IMR-90 (cell line): ENCODE measurements around the gene DOCK4. TPM values are rescaled to one million over a fixed set of nuclear protein-coding genes. Genes with fewer than 3 reads are reported as not detected.

Experiments
- ATAC-seq: fragments of 200-7000 bp; cut with Tn5 transposase; 2 replicates; pipeline ENCODE4 v1.9.1; 2020; ENCODE audit warnings: low read depth, mild to moderate bottlenecking, moderate library complexity
- BruUV-seq: library from RNA; stranded (reverse); fragments of 400-500 nt; replicated peaks from 2 replicates; lab custom pipeline; 2021; lab: Mats Ljungman, UMichigan
- CTCF ChIA-PET: fragments of 300-600 bp; formaldehyde crosslinking; extraction: SDS; loops from one replicate; lab custom pipeline; 2021; ENCODE audit warnings: antibody characterized with exemption; lab: Yijun Ruan, JAX
- POLR2A ChIA-PET: fragments of 300-600 bp; sonication (Branson Sonifier 250); formaldehyde crosslinking; loops from one replicate; lab custom pipeline; 2022; ENCODE audit warnings: antibody characterized with exemption; ENCODE audit not compliant: unreplicated experiment; lab: Charles Lee
- DNase-seq: peaks from one replicate; pipeline ENCODE4 v3.0.0; 2013
- H2AFZ ChIP-seq: replicated peaks from 2 replicates; pipeline ENCODE3; 2013; ENCODE audit warnings: low read length, mild to moderate bottlenecking; ENCODE audit not compliant: poor library complexity
- H2AK5ac ChIP-seq: 2 replicates; pipeline ENCODE4 v1.6.1; 2013; ENCODE audit warnings: low read depth, low read length, inconsistent platforms
- H2AK9ac ChIP-seq: replicated peaks from 2 replicates; pipeline ENCODE3; 2013; ENCODE audit warnings: mild to moderate bottlenecking, low read depth, low read length, moderate library complexity; ENCODE audit not compliant: poor library complexity
- H2BK120ac ChIP-seq: 2 replicates; pipeline ENCODE4 v1.6.1; 2013; ENCODE audit warnings: low read depth, low read length, inconsistent platforms
- H2BK15ac ChIP-seq: 3 replicates; pipeline ENCODE4 v1.6.1; 2013; ENCODE audit warnings: low read depth, low read length, inconsistent platforms
- H2BK20ac ChIP-seq: 2 replicates; pipeline ENCODE4 v1.6.1; 2013; ENCODE audit warnings: low read depth, mild to moderate bottlenecking, inconsistent platforms, low read length, moderate library complexity
- H2BK5ac ChIP-seq: 2 replicates; pipeline ENCODE4 v1.6.1; 2013; ENCODE audit warnings: mild to moderate bottlenecking, low read depth, low read length, inconsistent platforms; ENCODE audit not compliant: poor library complexity, severe bottlenecking
- H3K14ac ChIP-seq: replicated peaks from 2 replicates; pipeline ENCODE4 v1.6.1; 2013; ENCODE audit warnings: low read depth, low read length, inconsistent platforms
- H3K18ac ChIP-seq: 2 replicates; pipeline ENCODE4 v1.6.1; 2013; ENCODE audit warnings: low read depth, low read length, control low read depth
- H3K23ac ChIP-seq: 2 replicates; pipeline ENCODE4 v1.6.1; 2013; ENCODE audit warnings: low read depth, low read length, inconsistent platforms
- H3K27ac ChIP-seq: 2 replicates; pipeline ENCODE4 v1.5.1; 2013; ENCODE audit warnings: mild to moderate bottlenecking, control low read depth, low read length; ENCODE audit not compliant: insufficient read depth
- H3K27me3 ChIP-seq: 2 replicates; pipeline ENCODE4 v1.6.1; 2013; ENCODE audit warnings: low read length; ENCODE audit not compliant: control insufficient read depth, insufficient read depth
- H3K36me3 ChIP-seq: 2 replicates; pipeline ENCODE4 v1.6.1; 2013; ENCODE audit warnings: low read length, mixed read lengths; ENCODE audit not compliant: control insufficient read depth, insufficient read depth
- H3K4ac ChIP-seq: 2 replicates; pipeline ENCODE4 v1.6.1; 2013; ENCODE audit warnings: low read depth, low read length, inconsistent platforms
- H3K4me1 ChIP-seq: 2 replicates; pipeline ENCODE4 v1.6.1; 2013; ENCODE audit warnings: low read length, mixed read lengths; ENCODE audit not compliant: control insufficient read depth, insufficient read depth
- H3K4me2 ChIP-seq: 2 replicates; pipeline ENCODE4 v1.6.1; 2013; ENCODE audit warnings: low read depth, mild to moderate bottlenecking, control low read depth, low read length, moderate library complexity
- H3K4me3 ChIP-seq: 2 replicates; pipeline ENCODE4 v1.5.1; 2013; ENCODE audit warnings: low read depth, mild to moderate bottlenecking, control low read depth, low read length, moderate library complexity; ENCODE audit not compliant: insufficient read depth
- H3K56ac ChIP-seq: 2 replicates; pipeline ENCODE4 v1.6.1; 2013; ENCODE audit warnings: low read length, inconsistent platforms; ENCODE audit not compliant: insufficient read depth; ENCODE audit errors: extremely low read depth
- H3K79me1 ChIP-seq, 2 experiments: 2 replicates each; pipeline ENCODE4 v1.6.1; 2013; ENCODE audit warnings: low read length in 2 of 2, inconsistent platforms in 1 of 2, low read depth in 1 of 2
- H3K9ac ChIP-seq: 2 replicates; pipeline ENCODE4 v1.6.1; 2013; ENCODE audit warnings: low read depth, low read length, control low read depth
- H3K9me1 ChIP-seq: 2 replicates; pipeline ENCODE4 v1.6.1; 2013; ENCODE audit warnings: low read length, inconsistent platforms; ENCODE audit not compliant: insufficient read depth
- H3K9me3 ChIP-seq: 2 replicates; pipeline ENCODE4 v1.6.1; 2013; ENCODE audit warnings: low read length; ENCODE audit not compliant: control insufficient read depth, insufficient read depth
- H4K20me1 ChIP-seq: 2 replicates; pipeline ENCODE4 v1.6.1; 2013; ENCODE audit warnings: low read length, inconsistent platforms; ENCODE audit not compliant: insufficient read depth
- H4K5ac ChIP-seq: 2 replicates; pipeline ENCODE4 v1.6.1; 2013; ENCODE audit warnings: mild to moderate bottlenecking, low read depth, low read length, control low read depth
- H4K8ac ChIP-seq, 2 experiments: 2 replicates each; pipeline ENCODE4 v1.6.1; 2013; ENCODE audit warnings: low read depth in 2 of 2, low read length in 2 of 2, control low read depth in 1 of 2, inconsistent platforms in 1 of 2
- H4K91ac ChIP-seq: 2 replicates; pipeline ENCODE4 v1.6.1; 2013; ENCODE audit warnings: low read depth, low read length, inconsistent platforms; ENCODE audit not compliant: insufficient read depth
- CEBPB ChIP-seq: IDR thresholded peaks from 2 replicates; pipeline ENCODE4 v1.6.1; 2012; ENCODE audit warnings: low read depth, low read length, improper control_type of control experiment
- FOS ChIP-seq: fragments of 150-350 bp; IDR thresholded peaks from 2 replicates; pipeline ENCODE4 v1.6.1; 2016; ENCODE audit warnings: low read depth, low read length
- WGBS, 2 experiments: methylation state at CpG; one replicate each; pipeline versions ENCODE4 v1.1.5 to v1.1.7; 2013; ENCODE audit warnings: missing lambda C conversion rate in 2 of 2; ENCODE audit not compliant: insufficient read length in 1 of 2; ENCODE audit errors: extremely low coverage in 2 of 2; 5-methylcytosine and 5-hydroxymethylcytosine counted together
- dilution Hi-C: fragments of 300-500 bp; cut with HindIII; formaldehyde crosslinking; loops from one replicate; pipeline ENCODE4 v1.14.3; 2018; ENCODE audit warnings: low sequenced_read_pairs; ENCODE audit not compliant: unreplicated experiment
- in situ Hi-C: fragments of 300-500 bp; cut with MboI; formaldehyde crosslinking; loops from 3 replicates; pipeline ENCODE4 v1.14.3; 2019; ENCODE audit warnings: low sequenced_read_pairs, inconsistent platforms, mixed read lengths
- intact Hi-C: fragments of 100-400 bp; cut with micrococcal nuclease; formaldehyde crosslinking; loops from 2 replicates; pipeline ENCODE4 v1.10.0; 2022
- polyA plus RNA-seq, 3 experiments: library from polyadenylated mRNA; depleted of rRNA; stranded (reverse); fragments of >200 nt; gene quantifications; 2 replicates each; pipeline ENCODE4 v1.2.3, GENCODE V29; 2012; ENCODE audit warnings: low replicate concordance in 1 of 3
- total RNA-seq: library from RNA; depleted of rRNA; stranded (reverse); fragments of >200 nt; gene quantifications from 2 replicates; pipeline ENCODE4 v1.2.3, GENCODE V29; 2012

DOCK4 gene
- total and polyA plus RNA-seq, 2 of the 4 experiments (the other 2 are of a cell fraction) = 4.4 to 12.2 TPM

- no TSS peak for BruUV-seq
- Histone ChIP-seq H3K27ac (no peak overlapping the region), H3K18ac (no peak overlapping the region), H3K23ac (no peak overlapping the region), H3K56ac (no peak overlapping the region), H2BK15ac (no peak overlapping the region), H4K5ac (no peak overlapping the region), H2AK5ac (0 out of 2 replicates have a peak overlapping the region, but pooled peaks have one; percentile 4), H3K4me3 (no peak overlapping the region), H3K9me3 (no peaks in the 10 kb centered on the region), H3K36me3 (no peaks in the 10 kb centered on the region), H3K27me3 (no peaks in the 10 kb centered on the region), H2AFZ (no peak overlapping the region), H2BK5ac (no peak overlapping the region), H4K8ac (no peak overlapping the region; a peak in 1 of 4 replicates), H3K4ac (0 out of 2 replicates have a peak overlapping the region, but pooled peaks have one; percentile 2), H3K14ac (no peak overlapping the region), H2BK20ac (no peak overlapping the region), H2AK9ac (no peak overlapping the region), H3K4me2 (no peak overlapping the region), H3K4me1 (peaks cover 2% of the 10 kb centered on the region; the same call in 1 of the 2 replicates), H3K79me1 (peaks cover 0 to 8% of the 10 kb centered on the region in 2 experiments; a peak in 2 of 4 replicates), H4K91ac (no peak overlapping the region), H4K20me1 (peaks cover 6% of the 10 kb centered on the region; the same call in 1 of the 2 replicates), H3K9ac (no peak overlapping the region), H2BK120ac (no peak overlapping the region), H3K9me1 (peaks cover 5% of the 10 kb centered on the region)
- ChIA-PET CTCF (no interaction called here), POLR2A (no interaction called here)
- dilution Hi-C loops (no loop called here), in situ Hi-C loops (no loop called here), intact Hi-C loops (no loop called here)
- ATAC-seq (peak; percentile 75), DNase-seq (peak; percentile 6)
- WGBS, 2 experiments = no CpG with 5 or more reads among the region's 6 CpGs
- TF ChIP-seq CEBPB (no peak), FOS (no peak)
Observed at GRCh38 chr7:112022128-112022527, 184.1 kb downstream of the DOCK4 start.
